Measurements from ENCODE around the gene GADL1.

DNA sequence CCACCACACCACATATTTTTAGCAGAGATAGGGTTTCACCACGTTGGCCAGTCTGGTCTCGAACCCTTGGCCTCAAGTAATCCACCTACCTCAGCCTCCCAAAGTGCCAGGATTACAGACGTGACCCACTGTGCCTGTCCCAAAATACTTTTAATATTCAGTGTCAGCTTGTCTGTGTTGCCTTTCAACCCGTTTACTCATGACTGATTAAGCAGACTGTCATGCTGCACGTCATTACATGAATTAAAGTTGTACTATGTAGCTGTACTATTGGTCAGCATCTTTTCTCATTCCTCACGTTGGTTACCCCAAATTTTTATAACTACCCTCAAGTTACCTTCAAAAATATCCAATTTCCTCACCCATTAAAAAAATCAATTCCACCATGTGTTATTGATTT lies 48.7 kb upstream of the GADL1 start:
- no peak for TF ChIP-seq SUZ12 (IDR thresholded peaks at IDR 0.05)
- TF ChIP-seq FOXK2 (IDR thresholded peaks at IDR 0.05): no peak
- no peak for TF ChIP-seq BHLHE40 (IDR thresholded peaks at IDR 0.05; ENCODE audit: borderline replicate concordance)
- no peak for TF ChIP-seq HDGF (IDR thresholded peaks at IDR 0.05; ENCODE audit: borderline replicate concordance)
- TF ChIP-seq TARDBP (IDR thresholded peaks at IDR 0.05): no peak
- no peak for TF ChIP-seq FOXA1 (IDR thresholded peaks at IDR 0.05)
- no peak for TF ChIP-seq ARNT (IDR thresholded peaks at IDR 0.05)
- TF ChIP-seq CTBP1 (IDR thresholded peaks at IDR 0.05; ENCODE audit: borderline replicate concordance): no peak
